NCI-H345 (cell line): ENCODE data around the gene DLL1.

Experiments
- DNase-seq: peaks from one replicate; lab custom pipeline; 2025; lab: John Stamatoyannopoulos, UW

Gene DLL1

GRCh38 chr6:170249817-170250216, 41.1 kb downstream of the DLL1 start:
- no peak for DNase-seq

- no peak for DNase-seq
Observed at GRCh38 chr6:170248861-170249600, 41.8 kb downstream of the DLL1 start.

DNA sequence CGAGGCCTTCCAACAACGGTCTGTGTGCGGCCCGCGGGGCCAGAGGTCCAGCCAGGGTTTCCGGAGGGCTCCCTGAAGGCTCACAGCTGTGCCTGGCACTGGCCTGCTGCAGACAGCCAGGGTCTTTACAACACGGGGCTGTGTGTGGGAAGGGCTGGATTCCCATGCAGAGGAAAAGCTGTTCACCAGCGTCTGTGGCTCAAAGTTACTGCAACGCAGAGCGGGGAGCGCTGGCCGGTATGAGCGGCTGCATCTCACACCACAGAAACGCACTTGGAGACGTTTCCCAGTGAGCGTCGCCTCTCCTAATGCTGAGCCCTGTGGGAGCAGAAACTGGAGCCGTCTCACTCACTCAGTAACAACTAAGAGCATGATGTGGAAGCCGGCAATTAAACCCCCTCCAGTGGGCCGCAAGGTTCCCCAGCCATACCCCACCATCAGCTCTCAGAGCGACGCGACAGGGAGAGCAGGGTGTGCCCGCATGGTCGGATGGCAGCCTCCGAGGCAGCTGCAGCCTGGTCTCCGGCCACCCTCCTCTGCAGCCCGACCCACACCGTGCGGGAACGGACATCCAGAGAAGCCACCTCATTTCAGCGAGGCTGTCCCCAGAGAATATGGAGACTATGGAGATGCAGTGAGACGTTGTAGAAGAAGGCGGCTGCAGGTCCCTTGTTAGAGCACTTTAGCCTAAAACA, 42.6 kb downstream of the DLL1 start:
- DNase-seq: no peak

DNA sequence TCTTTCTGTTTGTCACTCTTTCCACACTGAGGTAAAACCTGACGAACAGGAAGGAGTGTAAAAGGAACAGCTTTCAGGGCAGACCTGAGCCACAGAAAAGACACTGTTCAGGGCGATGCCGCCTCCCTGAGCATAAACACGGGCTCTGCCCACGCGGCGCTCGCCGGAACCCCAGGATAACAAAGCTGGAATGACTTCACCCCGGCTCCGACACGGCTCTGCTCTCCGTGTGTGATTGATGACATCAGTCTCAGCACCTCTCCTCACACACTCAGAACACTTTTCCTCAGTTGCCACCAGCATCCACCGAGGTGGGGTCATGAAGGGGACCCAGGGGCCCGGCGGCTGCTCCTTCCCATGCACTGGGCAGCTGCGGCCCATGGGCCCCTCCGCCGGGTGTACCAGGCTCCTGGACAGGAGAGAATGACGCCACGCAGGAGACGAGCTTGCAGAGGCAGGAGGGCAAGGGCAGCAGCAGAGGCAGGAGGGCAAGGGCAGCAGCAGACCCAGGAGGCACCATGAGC, 43.6 kb downstream of the DLL1 start:
- no peak for DNase-seq

DNA sequence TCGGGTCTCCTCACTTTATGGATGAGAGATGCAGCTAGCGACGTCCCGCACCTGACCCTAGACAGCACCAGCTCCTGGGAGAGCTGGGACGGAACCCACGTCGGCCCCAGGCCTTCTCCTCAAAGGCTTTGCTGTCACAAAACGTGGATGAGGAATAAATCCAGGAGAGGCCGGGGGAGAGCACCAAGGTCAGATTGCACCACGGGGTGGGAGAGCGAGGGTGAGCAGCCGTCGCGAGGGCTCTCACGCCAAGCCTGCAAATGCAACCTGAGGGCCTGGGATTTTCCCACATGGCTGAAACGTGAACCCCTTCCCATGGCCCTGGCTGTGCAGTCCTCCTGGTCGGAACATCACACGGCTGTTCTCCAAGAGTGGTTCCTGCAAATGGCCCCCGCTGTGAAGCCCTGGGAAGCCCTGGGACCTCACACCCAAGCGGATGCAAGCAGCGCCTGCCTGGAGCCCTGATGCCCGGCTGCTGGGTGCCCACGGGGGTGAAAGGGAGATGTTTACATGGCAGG, 45.3 kb downstream of the DLL1 start:
- DNase-seq: no peak

GRCh38 chr6:170244721-170245474, 46.0 kb downstream of the DLL1 start:
- no peak for DNase-seq

GRCh38 chr6:170243791-170244291, 47.0 kb downstream of the DLL1 start:
- no peak for DNase-seq

GRCh38 chr6:170243386-170243785, 47.5 kb downstream of the DLL1 start:
- no peak for DNase-seq

DNA sequence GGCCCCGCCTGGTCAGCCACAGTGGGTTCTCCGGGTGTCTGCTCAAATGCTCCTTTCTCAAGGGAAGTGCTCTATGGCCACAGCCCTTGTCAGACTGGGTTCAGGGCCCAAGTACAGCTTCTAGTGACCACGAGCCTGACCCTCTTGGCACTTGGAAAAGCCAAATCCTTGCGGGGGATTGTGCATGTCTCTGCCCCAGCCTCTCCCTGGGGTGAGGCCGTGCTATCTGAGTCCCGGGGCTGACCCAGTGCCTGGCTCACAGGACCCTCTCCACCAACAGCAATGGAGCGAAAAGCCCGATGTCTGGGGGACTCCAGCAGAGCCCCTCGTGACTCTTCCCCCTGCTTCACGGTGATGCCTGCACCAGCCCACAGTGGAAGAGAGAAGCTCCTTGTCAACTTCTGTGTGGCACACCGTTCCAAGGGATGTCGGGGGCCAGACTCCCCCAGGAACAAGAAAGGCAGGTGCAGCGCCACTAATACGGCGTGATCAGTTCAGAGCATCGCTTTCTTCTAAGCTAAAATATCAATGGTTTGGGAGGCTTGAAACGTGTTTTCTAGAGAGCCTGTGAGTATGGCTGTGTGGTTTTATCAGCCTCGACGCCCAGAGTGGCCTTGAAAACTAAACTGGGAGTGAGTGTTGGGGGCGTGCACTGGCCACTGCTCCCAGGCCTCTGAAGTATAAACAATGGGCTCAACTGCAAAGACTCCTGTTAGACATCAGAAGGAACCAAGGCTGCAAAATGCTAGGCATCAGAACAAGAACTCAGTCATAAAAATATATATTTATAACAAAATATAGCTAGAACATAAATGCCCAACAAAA, 51.9 kb downstream of the DLL1 start:
- no peak for DNase-seq

DNA sequence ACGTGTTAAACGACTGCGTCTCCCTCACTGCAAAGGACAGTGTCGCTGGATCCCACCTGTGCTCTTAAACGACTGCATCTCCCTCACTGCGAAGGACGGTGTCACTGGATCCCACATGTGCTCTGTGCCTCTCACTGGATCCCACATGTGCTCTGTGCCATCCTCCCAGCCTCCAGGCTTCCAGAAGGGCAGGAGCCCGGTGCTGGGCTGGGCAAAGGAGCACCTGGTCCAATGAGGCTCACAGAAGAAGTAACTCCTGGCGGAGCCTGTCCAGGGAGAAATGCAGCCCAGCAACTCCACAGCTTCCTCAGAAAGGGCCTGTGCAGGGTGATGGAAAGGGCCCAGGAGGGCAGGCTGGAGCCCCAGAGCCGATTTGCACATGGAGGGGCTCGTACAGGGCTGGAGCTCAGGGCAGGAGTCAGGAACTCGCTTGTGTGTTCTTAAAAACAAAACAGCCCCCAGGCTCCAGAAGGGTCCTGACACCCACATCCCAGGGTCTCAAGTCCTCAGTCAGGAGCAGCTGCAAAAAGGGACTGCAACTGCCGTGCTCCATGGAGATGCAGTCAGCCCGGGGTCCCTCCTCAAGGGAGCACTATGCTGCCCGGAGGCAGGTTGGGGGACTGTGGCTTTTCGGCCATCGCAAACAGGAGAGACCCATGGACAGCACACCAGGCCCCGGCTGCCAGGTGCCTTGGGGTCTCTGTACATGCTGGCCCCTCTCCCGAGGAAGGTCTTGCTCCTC, 52.7 kb downstream of the DLL1 start:
- DNase-seq: no peak

GRCh38 chr6:170236131-170236836, 54.6 kb downstream of the DLL1 start:
- no peak for DNase-seq

- DNase-seq: no peak
Observed at GRCh38 chr6:170235391-170236125, 55.3 kb downstream of the DLL1 start.

DNA sequence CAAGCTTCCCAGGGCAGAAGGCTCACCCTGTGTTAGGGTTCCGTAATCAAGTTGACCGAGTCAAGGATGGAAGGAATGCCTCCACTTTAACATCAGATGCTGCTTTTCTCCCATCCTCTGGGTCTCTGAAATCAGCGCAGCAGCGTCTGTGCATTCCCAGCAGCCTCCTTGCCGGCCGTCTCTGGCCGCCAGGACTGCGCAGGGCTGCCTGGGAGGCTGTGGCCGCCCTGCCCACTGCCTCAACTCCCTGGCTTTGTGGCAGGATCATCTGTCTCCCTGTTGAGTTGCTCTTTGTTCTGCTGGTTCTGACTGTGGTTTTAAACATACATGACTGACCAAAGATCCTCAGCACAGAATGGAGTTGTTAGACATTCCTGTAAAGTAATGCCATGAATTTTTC, 56.5 kb downstream of the DLL1 start:
- no peak for DNase-seq

DNA sequence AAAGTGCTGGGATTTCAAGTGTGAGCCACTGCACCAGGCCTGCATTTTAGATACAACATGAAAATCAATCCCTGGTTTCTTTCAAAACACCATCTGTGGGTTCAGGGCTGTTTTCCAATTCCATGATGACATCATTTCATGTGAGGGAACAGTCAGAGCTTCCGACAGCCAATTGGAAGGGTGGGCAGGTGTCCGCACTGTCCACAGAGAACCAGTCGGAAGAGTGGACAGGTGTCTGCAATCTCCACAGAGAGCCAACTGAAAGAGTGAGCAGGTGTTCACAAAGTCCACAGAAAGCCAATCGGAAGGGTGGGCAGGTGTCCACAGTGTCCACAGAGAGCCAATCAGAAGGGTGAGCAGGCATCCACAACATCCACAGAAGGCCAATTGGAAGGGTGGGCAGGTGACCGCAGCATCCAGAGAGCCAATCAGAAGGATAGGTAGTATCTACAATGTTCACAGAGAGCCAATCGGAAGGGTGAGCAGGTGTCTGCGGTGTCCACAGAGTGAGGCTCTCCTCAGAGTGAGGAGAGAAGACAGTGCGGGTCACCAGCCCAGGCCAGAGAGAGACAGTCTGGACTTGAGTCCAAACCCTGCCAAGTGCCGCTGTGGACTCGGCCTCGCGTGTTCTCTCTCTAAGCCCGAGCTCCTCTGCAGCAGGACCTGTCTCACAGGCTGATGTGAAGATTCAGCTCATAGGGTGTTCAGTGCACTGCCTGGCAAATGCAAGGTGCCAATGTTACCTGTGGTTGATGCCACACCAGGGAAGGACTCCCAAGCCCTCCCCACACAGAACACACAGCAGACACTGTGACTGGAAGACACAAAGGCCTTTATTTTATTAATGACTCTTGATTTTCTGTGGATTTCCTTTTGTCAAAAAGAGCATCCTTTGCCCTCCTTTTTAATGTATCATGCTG, 57.3 kb downstream of the DLL1 start:
- no peak for DNase-seq
